Measurements from ENCODE around the gene CTNNA2. TPM values are rescaled to one million over a fixed set of nuclear protein-coding genes. Genes with fewer than 3 reads are reported as not detected.

The CTNNA2 gene
- polyA plus RNA-seq, 1 of the 3 experiments (the other 2 are of a cell fraction): 0.30 TPM

- Histone ChIP-seq H3K4me1 (ENCODE audit: control insufficient read depth in 1 of 2, insufficient read depth in 2 of 2, low read depth in 1 of 2, low read length in 1 of 2) (peaks cover 2 to 7% of the 10 kb centered on the region in 2 experiments; a peak in 2 of 4 replicates), H3K27me3 (ENCODE audit: insufficient read depth) (no peaks in the 10 kb centered on the region), H3K4me3 (ENCODE audit: low read depth in 2 of 2, low read length in 1 of 2) (no peak overlapping the region), H3K9me2 (no peaks in the 10 kb centered on the region), H3K36me3 (replicated peaks in 1 of 2; ENCODE audit: control insufficient read depth in 1 of 2, insufficient read depth in 2 of 2, low read length in 1 of 2) (no peaks in the 10 kb centered on the region), H2AFZ (ENCODE audit: low read depth) (no peak overlapping the region), H3K27ac (ENCODE audit: low read depth in 2 of 2, low read length in 1 of 2) (no peak overlapping the region), H3K79me2 (ENCODE audit: insufficient read depth) (no peaks in the 10 kb centered on the region), H3K9ac (no peak overlapping the region), H3K4me2 (no peak overlapping the region), H3K9me3 (no peaks in the 10 kb centered on the region), H4K20me1 (ENCODE audit: insufficient read depth) (no peaks in the 10 kb centered on the region), H3F3A (replicated peaks; ENCODE audit: insufficient read depth) (no peaks in the 10 kb centered on the region)
- ChIA-PET CTCF (interaction anchor here (0.5 to 1.2 kb wide), 4 partner anchors 10 to 56 kb away, joined by 3 read pairs; no protein-coding TSS in a partner anchor), POLR2A (no interaction called here)
- 66% methylated on average over 5 of the region's 5 CpGs for WGBS (ENCODE audit: low lambda C conversion rate)
- DNase-seq: no peak
- TF ChIP-seq USF1 (IDR thresholded peaks at IDR 0.05; ENCODE audit: borderline replicate concordance, low read depth) (no peak), PBX3 (IDR thresholded peaks at IDR 0.05) (no peak), YY1 (IDR thresholded peaks at IDR 0.05; ENCODE audit: low read depth) (no peak), MXI1 (IDR thresholded peaks at IDR 0.05; ENCODE audit: low read depth, low read length) (no peak)
Measured at GRCh38 chr2:80016171-80016570, 503.3 kb downstream of the CTNNA2 start.

- no peaks in the 10 kb centered on the region for H3F3A ChIP-seq (replicated peaks; ENCODE audit: insufficient read depth)
- no peaks in the 10 kb centered on the region for H3K9me3 ChIP-seq
- no peak overlapping the region for H3K4me2 ChIP-seq
- no peak overlapping the region for H3K4me3 ChIP-seq (ENCODE audit: low read depth in 2 of 2, low read length in 1 of 2)
- CTCF ChIA-PET: interaction anchor here (1.4 kb wide), 1 partner anchor 9 kb away, joined by 3 read pairs; no protein-coding TSS in a partner anchor
- H3K9me2 ChIP-seq: no peaks in the 10 kb centered on the region
- H2AFZ ChIP-seq (ENCODE audit: low read depth): no peak overlapping the region
- H3K79me2 ChIP-seq (ENCODE audit: insufficient read depth): no peaks in the 10 kb centered on the region
- H3K4me1 ChIP-seq (ENCODE audit: control insufficient read depth in 1 of 2, insufficient read depth in 2 of 2, low read depth in 1 of 2, low read length in 1 of 2): peaks cover 2 to 7% of the 10 kb centered on the region in 2 experiments; a peak in 2 of 4 replicates
- no peak overlapping the region for H3K9ac ChIP-seq
- POLR2A ChIA-PET: no interaction called here
- TF ChIP-seq YY1 (IDR thresholded peaks at IDR 0.05; ENCODE audit: low read depth) (no peak), TCF12 (IDR thresholded peaks at IDR 0.05) (no peak), GATA2 (CRISPR knock-in tag; IDR thresholded peaks at IDR 0.05) (peak; percentile 66; the same call in 1 of the 2 replicates), MEF2A (IDR thresholded peaks at IDR 0.05; ENCODE audit: borderline replicate concordance, low read depth) (no peak), POLR2AphosphoS5 (IDR thresholded peaks at IDR 0.05; ENCODE audit: low read depth, low read length) (no peak), EZH2phosphoT487 (IDR thresholded peaks at IDR 0.05; ENCODE audit: borderline replicate concordance, low read depth) (no peak)
- TF ChIP-seq, protein P1, sequence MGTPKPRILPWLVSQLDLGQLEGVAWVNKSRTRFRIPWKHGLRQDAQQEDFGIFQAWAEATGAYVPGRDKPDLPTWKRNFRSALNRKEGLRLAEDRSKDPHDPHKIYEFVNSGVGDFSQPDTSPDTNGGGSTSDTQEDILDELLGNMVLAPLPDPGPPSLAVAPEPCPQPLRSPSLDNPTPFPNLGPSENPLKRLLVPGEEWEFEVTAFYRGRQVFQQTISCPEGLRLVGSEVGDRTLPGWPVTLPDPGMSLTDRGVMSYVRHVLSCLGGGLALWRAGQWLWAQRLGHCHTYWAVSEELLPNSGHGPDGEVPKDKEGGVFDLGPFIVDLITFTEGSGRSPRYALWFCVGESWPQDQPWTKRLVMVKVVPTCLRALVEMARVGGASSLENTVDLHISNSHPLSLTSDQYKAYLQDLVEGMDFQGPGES (IDR thresholded peaks at IDR 0.05; ENCODE audit: low read depth, low read length): no peak
- no peaks in the 10 kb centered on the region for H4K20me1 ChIP-seq (ENCODE audit: insufficient read depth)
- no peaks in the 10 kb centered on the region for H3K36me3 ChIP-seq (replicated peaks in 1 of 2; ENCODE audit: control insufficient read depth in 1 of 2, insufficient read depth in 2 of 2, low read length in 1 of 2)
- no peaks in the 10 kb centered on the region for H3K27me3 ChIP-seq (ENCODE audit: insufficient read depth)
- peak; percentile 12 for DNase-seq
- no peak overlapping the region for H3K27ac ChIP-seq (ENCODE audit: low read depth in 2 of 2, low read length in 1 of 2)
- WGBS (ENCODE audit: low lambda C conversion rate): 37% methylated on average over 6 of the region's 6 CpGs
Measured at GRCh38 chr2:80019571-80020460, 507.0 kb downstream of the CTNNA2 start.

Measured in SK-N-SH (cell line).